ENCODE measurements around the gene SLC25A18. TPM values are rescaled to one million over a fixed set of nuclear protein-coding genes. Genes with fewer than 3 reads are reported as not detected.

SLC25A18 gene, protein sequence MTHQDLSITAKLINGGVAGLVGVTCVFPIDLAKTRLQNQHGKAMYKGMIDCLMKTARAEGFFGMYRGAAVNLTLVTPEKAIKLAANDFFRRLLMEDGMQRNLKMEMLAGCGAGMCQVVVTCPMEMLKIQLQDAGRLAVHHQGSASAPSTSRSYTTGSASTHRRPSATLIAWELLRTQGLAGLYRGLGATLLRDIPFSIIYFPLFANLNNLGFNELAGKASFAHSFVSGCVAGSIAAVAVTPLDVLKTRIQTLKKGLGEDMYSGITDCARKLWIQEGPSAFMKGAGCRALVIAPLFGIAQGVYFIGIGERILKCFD
- total RNA-seq (not detected), total RNA-seq (0 to 0.10 (median 0) reads per million in 172 experiments)
- 0.23 TPM for polyA plus RNA-seq (2013, experiment 1 of 2)
- 0.18 TPM for polyA plus RNA-seq (2013, experiment 2 of 2)

DNA sequence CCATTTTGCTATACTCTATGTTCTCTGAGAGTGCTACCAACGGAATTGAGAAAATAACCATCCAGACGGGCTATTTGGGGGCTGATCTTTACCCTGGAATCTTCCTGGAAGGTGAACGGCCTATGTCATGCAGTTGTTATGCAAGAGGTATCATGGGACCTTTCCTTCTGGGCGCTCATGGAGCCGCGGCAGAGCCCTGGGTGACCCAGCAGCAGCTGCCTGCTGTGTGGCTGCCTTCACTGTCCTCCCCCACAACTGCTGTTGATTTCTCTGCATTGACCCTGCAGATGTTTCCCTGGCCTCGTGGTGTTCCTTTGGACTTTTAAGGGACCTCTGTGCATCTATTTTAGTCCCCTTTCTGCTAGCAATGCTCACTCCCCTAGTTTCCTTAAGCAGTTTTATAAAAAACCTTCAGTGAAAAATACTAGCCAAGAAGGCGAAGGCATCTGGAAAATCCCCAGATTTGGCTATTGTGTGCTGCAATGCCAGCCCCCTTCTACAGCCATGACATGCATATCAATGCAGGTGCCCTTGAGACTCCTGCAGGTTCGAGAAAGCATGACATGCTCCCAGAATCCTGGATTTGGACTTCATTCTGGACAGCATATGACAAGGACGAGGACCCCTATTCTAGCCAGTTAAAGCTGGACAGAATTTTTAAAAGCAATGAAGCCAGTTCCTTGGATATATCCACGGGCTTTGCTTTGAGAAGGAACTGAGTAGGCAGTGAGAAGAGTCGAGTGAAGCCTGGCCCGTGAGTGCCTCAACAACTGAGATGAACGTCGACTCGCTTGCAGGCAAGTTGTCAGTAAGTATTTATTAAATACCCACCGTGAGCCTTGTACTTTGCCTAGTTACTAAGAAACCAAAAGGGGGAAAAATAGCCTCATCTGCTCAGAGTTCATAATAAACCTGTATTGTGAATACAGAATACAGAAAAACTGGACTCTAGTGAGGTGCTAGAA, at the start of gene SLC25A18:
TSS of gene SLC25A18 (plus strand) at position 593 of the 965 bp plus-strand sequence. CDS start 16,447 bp downstream, outside the sequence.
- no peaks in the 10 kb centered on the region for H3K9me3 Mint-ChIP-seq
- Histone ChIP-seq H3K27me3 (ENCODE audit: control insufficient read depth in 1 of 2, insufficient read depth in 2 of 2, low read length in 2 of 2) (peaks cover 0 to 4% of the 10 kb centered on the region in 2 experiments), H3K4me1 (ENCODE audit: insufficient read depth, low read length) (no peaks in the 10 kb centered on the region), H3K4me3 (ENCODE audit: low read length) (no peak within 1 kb of the TSS), H3K27ac (ENCODE audit: low read depth in 1 of 2, low read length in 2 of 2) (no peak within 1 kb of the TSS), H3K9me3 (ENCODE audit: control insufficient read depth in 1 of 2, insufficient read depth in 1 of 2, low read length in 2 of 2) (no peaks in the 10 kb centered on the region), H3K36me3 (ENCODE audit: insufficient read depth, low read length) (no peaks in the 10 kb centered on the region)
- TF ChIP-seq, protein P1, sequence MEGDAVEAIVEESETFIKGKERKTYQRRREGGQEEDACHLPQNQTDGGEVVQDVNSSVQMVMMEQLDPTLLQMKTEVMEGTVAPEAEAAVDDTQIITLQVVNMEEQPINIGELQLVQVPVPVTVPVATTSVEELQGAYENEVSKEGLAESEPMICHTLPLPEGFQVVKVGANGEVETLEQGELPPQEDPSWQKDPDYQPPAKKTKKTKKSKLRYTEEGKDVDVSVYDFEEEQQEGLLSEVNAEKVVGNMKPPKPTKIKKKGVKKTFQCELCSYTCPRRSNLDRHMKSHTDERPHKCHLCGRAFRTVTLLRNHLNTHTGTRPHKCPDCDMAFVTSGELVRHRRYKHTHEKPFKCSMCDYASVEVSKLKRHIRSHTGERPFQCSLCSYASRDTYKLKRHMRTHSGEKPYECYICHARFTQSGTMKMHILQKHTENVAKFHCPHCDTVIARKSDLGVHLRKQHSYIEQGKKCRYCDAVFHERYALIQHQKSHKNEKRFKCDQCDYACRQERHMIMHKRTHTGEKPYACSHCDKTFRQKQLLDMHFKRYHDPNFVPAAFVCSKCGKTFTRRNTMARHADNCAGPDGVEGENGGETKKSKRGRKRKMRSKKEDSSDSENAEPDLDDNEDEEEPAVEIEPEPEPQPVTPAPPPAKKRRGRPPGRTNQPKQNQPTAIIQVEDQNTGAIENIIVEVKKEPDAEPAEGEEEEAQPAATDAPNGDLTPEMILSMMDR (IDR thresholded peaks at IDR 0.05) = no peak
- intact Hi-C loops (cut with DNase I, micrococcal nuclease) = no loop called here
- ATAC-seq (ENCODE audit: poor library complexity) (no peak), DNase-seq (no peak)
- CTCF ChIA-PET = no interaction called here
- H3K36me3 Mint-ChIP-seq (ENCODE audit: low read depth) = no peaks in the 10 kb centered on the region
- H3K4me1 Mint-ChIP-seq (ENCODE audit: low read depth) = no peaks in the 10 kb centered on the region
- H3K27ac Mint-ChIP-seq = no peak within 1 kb of the TSS
- POLR2A ChIA-PET = no interaction called here
- H3K27me3 Mint-ChIP-seq = no peaks in the 10 kb centered on the region
- no peak within 1 kb of the TSS for H3K4me3 Mint-ChIP-seq

DNA sequence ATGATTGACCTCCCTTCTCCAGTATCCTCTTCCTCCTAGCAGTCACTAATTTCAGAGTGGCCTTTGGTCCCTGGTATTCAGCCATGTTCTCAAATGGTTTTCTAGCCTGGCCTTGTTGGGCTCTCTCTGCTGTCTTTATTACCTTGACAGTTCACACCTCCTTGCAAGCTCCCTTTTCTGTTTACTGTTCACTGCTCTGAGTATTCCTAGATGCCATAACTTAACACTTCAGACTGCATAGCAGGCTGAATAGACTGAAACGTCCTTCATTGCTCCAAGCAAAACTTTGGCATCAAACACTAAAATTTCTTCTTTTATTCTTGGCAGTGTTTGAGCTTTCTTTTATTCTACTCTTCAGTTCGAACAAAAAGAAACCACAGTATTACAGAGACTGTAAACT, 49.7 kb upstream of the SLC25A18 start:
- no peaks in the 10 kb centered on the region for H3K36me3 Mint-ChIP-seq (ENCODE audit: low read depth)
- ChIA-PET POLR2A (no interaction called here), CTCF (no interaction called here)
- H3K9me3 Mint-ChIP-seq = no peaks in the 10 kb centered on the region
- Histone ChIP-seq H3K36me3 (ENCODE audit: insufficient read depth, low read length) (no peaks in the 10 kb centered on the region), H3K9me3 (ENCODE audit: control insufficient read depth in 1 of 2, insufficient read depth in 1 of 2, low read length in 2 of 2) (no peaks in the 10 kb centered on the region), H3K4me3 (ENCODE audit: low read length) (no peak overlapping the region), H3K4me1 (ENCODE audit: insufficient read depth, low read length) (no peaks in the 10 kb centered on the region), H3K27me3 (ENCODE audit: control insufficient read depth in 1 of 2, insufficient read depth in 2 of 2, low read length in 2 of 2) (peaks cover 4 to 6% of the 10 kb centered on the region in 2 experiments), H3K27ac (ENCODE audit: low read depth in 1 of 2, low read length in 2 of 2) (no peak overlapping the region)
- ATAC-seq (ENCODE audit: poor library complexity) = no peak
- H3K27ac Mint-ChIP-seq = no peak overlapping the region
- H3K27me3 Mint-ChIP-seq = peaks cover 20% of the 10 kb centered on the region
- TF ChIP-seq, protein P1 (IDR thresholded peaks at IDR 0.05) = no peak
- DNase-seq = no peak
- no peaks in the 10 kb centered on the region for H3K4me1 Mint-ChIP-seq (ENCODE audit: low read depth)
- no peak overlapping the region for H3K4me3 Mint-ChIP-seq
- intact Hi-C loops (cut with DNase I, micrococcal nuclease) = no loop called here

DNA sequence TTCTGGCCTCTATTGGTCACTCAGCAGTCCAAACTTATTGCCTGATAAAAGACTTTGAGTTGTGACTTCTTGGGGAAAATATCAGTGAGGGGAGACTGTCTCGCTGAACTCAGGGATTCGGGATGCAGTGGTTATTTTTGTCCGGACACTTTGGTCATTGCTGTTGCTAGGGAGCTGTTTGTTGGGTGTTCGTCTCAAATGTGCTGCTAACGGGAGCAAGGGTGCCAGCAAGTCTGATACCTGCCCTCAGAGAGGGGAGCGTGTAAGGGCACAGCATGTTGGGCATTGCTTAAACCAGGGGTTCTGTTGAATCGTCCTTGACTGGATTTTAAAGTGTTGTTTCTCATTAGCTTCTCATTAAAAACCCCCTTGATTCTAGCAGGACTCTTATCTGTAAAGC, 49.2 kb upstream of the SLC25A18 start:
- no peak overlapping the region for H3K27ac Mint-ChIP-seq
- ChIA-PET POLR2A (no interaction called here), CTCF (no interaction called here)

More for the DNA sequence above, 49.2 kb upstream of the SLC25A18 start:
- Histone ChIP-seq H3K27me3 (ENCODE audit: control insufficient read depth in 1 of 2, insufficient read depth in 2 of 2, low read length in 2 of 2) (peaks cover 2 to 6% of the 10 kb centered on the region in 2 experiments), H3K4me1 (ENCODE audit: insufficient read depth, low read length) (no peaks in the 10 kb centered on the region), H3K36me3 (ENCODE audit: insufficient read depth, low read length) (no peaks in the 10 kb centered on the region), H3K27ac (ENCODE audit: low read depth in 1 of 2, low read length in 2 of 2) (no peak overlapping the region), H3K9me3 (ENCODE audit: control insufficient read depth in 1 of 2, insufficient read depth in 1 of 2, low read length in 2 of 2) (no peaks in the 10 kb centered on the region), H3K4me3 (ENCODE audit: low read length) (no peak overlapping the region)
- Mint-ChIP-seq H3K27me3 (peaks cover 18% of the 10 kb centered on the region), H3K9me3 (no peaks in the 10 kb centered on the region), H3K4me3 (no peak overlapping the region), H3K36me3 (ENCODE audit: low read depth) (no peaks in the 10 kb centered on the region), H3K4me1 (ENCODE audit: low read depth) (no peaks in the 10 kb centered on the region)
- ATAC-seq (ENCODE audit: poor library complexity) (no peak), DNase-seq (no peak)
- TF ChIP-seq, protein P1 (IDR thresholded peaks at IDR 0.05) = no peak
- intact Hi-C loops (cut with DNase I, micrococcal nuclease) = no loop called here
